Calu3 (cell line): ENCODE results near the gene ZNF543. TPM values are rescaled to one million over a fixed set of nuclear protein-coding genes. Genes with fewer than 3 reads are reported as not detected.
A peak's percentile ranks its signal among the peaks of the same experiment; 100 is the strongest.
"Not testable (repeated sequence)": the region's sequence is repeated elsewhere in the genome, so short reads cannot be mapped to it uniquely, and the experiment has no call there.

Source experiments
- Bru-seq: library from RNA; stranded (reverse); fragments of 400-500 nt; gene quantifications from one replicate; lab custom pipeline; 2021; lab: Mats Ljungman, UMichigan
- BruChase-seq, 2 experiments: library from RNA; stranded (reverse); fragments of 400-500 nt; gene quantifications; one replicate each; lab custom pipeline; 2021; lab: Mats Ljungman, UMichigan
- BruUV-seq: library from RNA; stranded (reverse); fragments of 400-500 nt; replicated peaks from 2 replicates; lab custom pipeline; 2021; lab: Mats Ljungman, UMichigan
- CTCF ChIA-PET: fragments of 300-600 bp; sonication (Branson Sonifier 250); formaldehyde crosslinking; loops from one replicate; lab custom pipeline; 2022; ENCODE audit warnings: antibody characterized with exemption; lab: Charles Lee
- DNase-seq: peaks from one replicate; pipeline ENCODE4 v3.0.0; 2022
- H3K27ac Mint-ChIP-seq: one replicate; pipeline ENCODE4 v1.8.0; 2022; ENCODE audit warnings: mixed read lengths; ENCODE audit not compliant: unreplicated experiment
- H3K27me3 Mint-ChIP-seq: one replicate; pipeline ENCODE4 v1.8.0; 2022; ENCODE audit warnings: mixed read lengths; ENCODE audit not compliant: unreplicated experiment
- H3K36me3 Mint-ChIP-seq: one replicate; pipeline ENCODE4 v1.8.0; 2022; ENCODE audit warnings: mild to moderate bottlenecking, moderate library complexity, mixed read lengths; ENCODE audit not compliant: insufficient read depth, unreplicated experiment
- H3K4me1 Mint-ChIP-seq: one replicate; pipeline ENCODE4 v1.8.0; 2022; ENCODE audit warnings: mild to moderate bottlenecking, low read depth, mixed read lengths; ENCODE audit not compliant: unreplicated experiment
- H3K4me3 Mint-ChIP-seq: one replicate; pipeline ENCODE4 v1.8.0; 2022; ENCODE audit warnings: mild to moderate bottlenecking, low read depth, moderate library complexity, mixed read lengths; ENCODE audit not compliant: unreplicated experiment
- H3K9me3 Mint-ChIP-seq: one replicate; pipeline ENCODE4 v1.8.0; 2022; ENCODE audit warnings: low read depth, mixed read lengths; ENCODE audit not compliant: unreplicated experiment
- intact Hi-C: fragments of 100-400 bp; cut with micrococcal nuclease; formaldehyde crosslinking; loops from one replicate; pipeline ENCODE4 v1.10.0; 2022; ENCODE audit not compliant: unreplicated experiment
- long read RNA-seq: library from polyadenylated mRNA; stranded (forward); transcript quantifications from one replicate; pipeline ENCODE4 v2.0.0, GENCODE V29; 2022
- total RNA-seq: library from RNA; stranded (reverse); gene quantifications from 2 replicates; pipeline ENCODE4 v1.2.3, GENCODE V29; 2022
- TF ChIP-seq, protein P1 (sequence below): fragments of 200-600 bp; IDR thresholded peaks from one replicate; pipeline ENCODE4 v1.8.0; 2022; ENCODE audit warnings: antibody characterized with exemption; ENCODE audit not compliant: unreplicated experiment

The ZNF543 gene
- total RNA-seq (8.5 and 9.0 TPM in 2 replicates), Bru-seq, nascent RNA (percentile 70 among the genes with signal in this experiment), BruChase-seq, experiment 1, labeled RNA remaining after a 6-hour chase (percentile 83 among the genes with signal in this experiment), BruChase-seq, experiment 2, labeled RNA remaining after a 2-hour chase (percentile 79 among the genes with signal in this experiment)
- long read RNA-seq, partial matches to known transcripts = 4 of 8 reads
- long read RNA-seq, other reads (novel, unspliced or antisense) = 1 of 8 reads

DNA sequence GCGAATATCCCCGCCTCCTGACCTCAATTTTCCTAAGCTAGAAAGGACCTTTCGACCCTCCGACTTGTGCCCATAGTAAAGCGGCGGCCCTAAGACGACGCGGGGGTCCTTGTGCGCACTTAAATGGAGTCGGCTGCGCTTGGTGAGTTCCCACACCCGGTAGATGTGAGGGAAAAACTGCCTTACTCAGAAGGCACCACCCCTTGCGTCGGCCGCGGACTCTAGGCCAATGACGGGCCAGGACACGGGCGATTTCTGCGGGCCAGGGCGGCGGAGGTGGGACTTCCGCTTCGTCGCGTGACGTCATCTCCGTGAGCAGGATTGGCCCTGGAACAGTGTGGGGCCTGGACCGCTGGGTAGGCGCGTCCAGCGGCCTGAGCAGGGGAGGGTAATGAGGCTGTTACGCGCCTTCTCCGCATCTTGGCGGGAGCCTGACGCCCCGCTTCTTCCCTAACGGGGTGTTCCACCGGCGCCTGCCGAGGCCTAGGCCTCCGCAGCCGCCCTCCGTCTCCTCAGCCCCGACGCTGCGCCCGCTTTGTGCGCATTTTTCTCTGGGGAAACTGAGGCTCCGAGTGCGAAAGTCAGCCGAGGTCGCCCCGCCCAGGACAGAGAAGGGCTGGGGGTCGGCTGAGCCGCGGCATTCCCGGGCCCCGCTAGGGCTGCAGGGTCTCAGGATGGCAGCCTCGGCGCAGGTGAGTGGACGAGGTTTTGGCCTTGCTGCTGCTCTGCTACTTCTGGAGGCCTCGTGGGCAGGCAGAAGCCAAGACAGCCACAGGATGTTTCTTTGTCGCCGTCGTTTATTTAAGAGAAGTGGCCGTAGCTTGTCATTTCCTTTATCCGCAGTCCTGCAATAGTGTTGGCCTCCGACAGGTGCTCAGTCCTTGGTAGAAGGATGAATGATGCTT, at the start of gene ZNF543:
TSS of gene ZNF543 (plus strand) at position 293 of the 905 bp plus-strand sequence. CDS start at position 675, 382 bp downstream.
- intact Hi-C loops = loop anchor here (5.0 kb wide), 1 partner anchor 42 kb away; the partner anchor contains the start of genes TRAPPC2B and ZNF547
- H3K9me3 Mint-ChIP-seq = peaks cover 11% of the 10 kb centered on the region
- peak within 1 kb of the TSS; percentile 74 for H3K4me3 Mint-ChIP-seq
- BruUV-seq = TSS peak; percentile 59
- CTCF ChIA-PET = interaction anchor here (0.7 kb wide), 1 partner anchor 32 kb away, joined by 3 read pairs; no protein-coding TSS in a partner anchor
- DNase-seq = peak; percentile 97
- TF ChIP-seq, protein P1, sequence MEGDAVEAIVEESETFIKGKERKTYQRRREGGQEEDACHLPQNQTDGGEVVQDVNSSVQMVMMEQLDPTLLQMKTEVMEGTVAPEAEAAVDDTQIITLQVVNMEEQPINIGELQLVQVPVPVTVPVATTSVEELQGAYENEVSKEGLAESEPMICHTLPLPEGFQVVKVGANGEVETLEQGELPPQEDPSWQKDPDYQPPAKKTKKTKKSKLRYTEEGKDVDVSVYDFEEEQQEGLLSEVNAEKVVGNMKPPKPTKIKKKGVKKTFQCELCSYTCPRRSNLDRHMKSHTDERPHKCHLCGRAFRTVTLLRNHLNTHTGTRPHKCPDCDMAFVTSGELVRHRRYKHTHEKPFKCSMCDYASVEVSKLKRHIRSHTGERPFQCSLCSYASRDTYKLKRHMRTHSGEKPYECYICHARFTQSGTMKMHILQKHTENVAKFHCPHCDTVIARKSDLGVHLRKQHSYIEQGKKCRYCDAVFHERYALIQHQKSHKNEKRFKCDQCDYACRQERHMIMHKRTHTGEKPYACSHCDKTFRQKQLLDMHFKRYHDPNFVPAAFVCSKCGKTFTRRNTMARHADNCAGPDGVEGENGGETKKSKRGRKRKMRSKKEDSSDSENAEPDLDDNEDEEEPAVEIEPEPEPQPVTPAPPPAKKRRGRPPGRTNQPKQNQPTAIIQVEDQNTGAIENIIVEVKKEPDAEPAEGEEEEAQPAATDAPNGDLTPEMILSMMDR = no peak
- peaks cover 18% of the 10 kb centered on the region for H3K27me3 Mint-ChIP-seq
- H3K4me1 Mint-ChIP-seq = peaks cover 24% of the 10 kb centered on the region
- H3K27ac Mint-ChIP-seq = peak within 1 kb of the TSS; percentile 70
- H3K36me3 Mint-ChIP-seq = peaks cover 42% of the 10 kb centered on the region

DNA sequence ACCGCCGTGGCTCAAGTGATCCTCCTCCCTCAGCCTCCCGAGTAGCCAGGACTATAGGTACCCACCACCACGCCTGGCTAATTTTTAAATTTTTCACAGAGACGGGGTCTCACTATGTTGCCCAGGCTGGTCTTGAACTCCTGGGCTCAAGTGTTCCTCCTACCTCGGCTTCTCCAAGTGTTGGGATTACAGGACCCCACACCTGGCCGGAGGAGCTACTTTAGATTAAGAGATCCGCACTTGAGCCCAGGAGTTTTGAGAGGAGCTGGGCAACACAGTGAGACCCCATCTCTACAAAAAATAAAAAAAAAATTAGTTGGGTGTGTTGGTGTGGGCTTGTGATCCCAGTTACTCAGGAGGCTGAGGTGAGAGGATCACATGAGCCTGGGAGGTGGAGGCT, 49.0 kb upstream of the ZNF543 start:
- intact Hi-C loops = no loop called here
- Mint-ChIP-seq H3K27ac (no peak overlapping the region), H3K4me1 (no peaks in the 10 kb centered on the region), H3K36me3 (peaks cover 8% of the 10 kb centered on the region), H3K27me3 (no peaks in the 10 kb centered on the region), H3K9me3 (peaks cover 3% of the 10 kb centered on the region), H3K4me3 (no peak overlapping the region)
- TF ChIP-seq, protein P1 = no peak
- no TSS peak for BruUV-seq
- DNase-seq = no peak
- CTCF ChIA-PET = interaction anchor here (0.6 kb wide), 1 partner anchor 71 kb away, joined by 3 read pairs; no protein-coding TSS in a partner anchor

DNA sequence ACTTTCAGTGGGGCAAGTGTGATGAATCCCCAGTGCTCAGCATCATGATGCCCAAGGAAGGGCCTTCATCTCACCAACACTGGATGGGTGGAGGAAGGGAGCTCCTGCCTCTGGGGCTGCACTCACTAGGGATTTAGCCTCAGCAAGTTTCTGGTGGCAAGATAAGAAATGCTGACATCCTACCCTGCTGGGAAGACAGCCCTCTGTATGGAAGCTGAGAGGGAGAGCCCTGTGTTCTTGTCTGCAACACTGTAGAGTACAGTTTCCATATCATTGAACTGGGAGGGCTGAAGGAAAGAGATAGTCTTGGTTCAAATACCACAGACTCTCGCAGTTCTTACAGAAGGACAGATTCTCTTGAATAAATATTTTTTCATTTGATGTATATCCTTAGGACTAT, 47.3 kb upstream of the ZNF543 start:
- no peaks in the 10 kb centered on the region for H3K9me3 Mint-ChIP-seq
- BruUV-seq = no TSS peak
- peaks cover 14% of the 10 kb centered on the region for H3K36me3 Mint-ChIP-seq
- DNase-seq = no peak
- H3K27me3 Mint-ChIP-seq = no peaks in the 10 kb centered on the region
- H3K27ac Mint-ChIP-seq = no peak overlapping the region
- no peaks in the 10 kb centered on the region for H3K4me1 Mint-ChIP-seq
- intact Hi-C loops = no loop called here
- H3K4me3 Mint-ChIP-seq = no peak overlapping the region
- TF ChIP-seq, protein P1 = no peak
- CTCF ChIA-PET = no interaction called here

DNA sequence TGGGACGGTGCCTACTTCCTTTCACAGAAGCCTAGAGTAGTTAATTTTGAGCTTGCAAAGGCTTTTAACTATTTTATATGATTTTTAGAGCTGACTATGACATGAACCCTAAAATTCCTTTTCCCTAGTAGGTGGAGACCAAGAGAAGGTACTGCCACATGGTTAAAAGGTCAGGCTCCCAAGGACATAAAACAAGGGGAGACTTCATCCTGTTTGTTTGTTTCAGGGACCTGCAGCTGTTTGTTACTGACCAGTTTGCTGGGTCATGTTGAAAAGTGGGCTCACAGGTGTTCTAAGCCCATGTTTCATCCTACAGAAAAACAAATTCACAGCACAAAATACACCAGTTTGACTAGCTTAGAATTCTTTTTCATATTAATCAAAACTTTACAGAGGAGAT, 43.8 kb upstream of the ZNF543 start:
- no peak overlapping the region for H3K4me3 Mint-ChIP-seq
- TF ChIP-seq, protein P1 = no peak

DNA sequence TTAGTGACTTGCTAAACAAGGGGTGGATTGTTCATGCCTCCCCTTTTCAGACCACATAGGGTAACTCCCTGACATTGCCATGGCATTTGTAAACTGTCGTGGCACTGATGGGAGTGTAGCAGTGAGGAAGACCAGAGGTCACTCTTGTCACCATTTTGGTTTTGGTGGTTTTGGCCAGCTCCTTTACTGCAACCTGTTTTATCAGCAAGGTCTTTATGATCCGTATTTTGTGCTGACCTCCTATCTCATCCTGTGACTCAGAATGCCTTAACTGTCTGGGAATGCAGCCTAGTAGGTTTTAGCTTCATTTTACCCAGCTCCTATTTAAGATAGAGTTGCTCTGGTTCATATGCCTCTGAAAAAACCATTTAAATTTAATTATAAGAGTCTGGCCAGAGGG, 41.8 kb upstream of the ZNF543 start:
- H3K27ac Mint-ChIP-seq, intact Hi-C loops, H3K9me3 Mint-ChIP-seq, H3K4me3 Mint-ChIP-seq, DNase-seq, H3K27me3 Mint-ChIP-seq, BruUV-seq, CTCF ChIA-PET: not testable (repeated sequence)
- Mint-ChIP-seq H3K4me1 (peaks cover 12% of the 10 kb centered on the region), H3K36me3 (peaks cover 12% of the 10 kb centered on the region)

More for the DNA sequence above, 43.8 kb upstream of the ZNF543 start:
- BruUV-seq = no TSS peak
- Mint-ChIP-seq H3K4me1 (no peaks in the 10 kb centered on the region), H3K27ac (no peak overlapping the region), H3K27me3 (no peaks in the 10 kb centered on the region), H3K9me3 (no peaks in the 10 kb centered on the region), H3K36me3 (peaks cover 16% of the 10 kb centered on the region)
- no peak for DNase-seq
- CTCF ChIA-PET = interaction anchor here (0.7 kb wide), 1 partner anchor 192 kb away, joined by 11 read pairs; no protein-coding TSS in a partner anchor
- intact Hi-C loops = no loop called here
